Activated gamma-delta T cell treated with anti-CD3 and anti-CD28 coated beads, Interleukin-2, amount 50 U/mL, for 16 hours (primary cell): Measurements from ENCODE around the gene EEF2.
"Not testable (repeated sequence)": the region's sequence is repeated elsewhere in the genome, so short reads cannot be mapped to it uniquely, and the experiment has no call there.

Source experiments
- DNase-seq: peaks from one replicate; pipeline ENCODE4 v3.0.0-alpha.2; 2020; ENCODE audit warnings: low read depth

EEF2 gene

GRCh38 chr19:3968556-3969434 is 16.5 kb downstream of the EEF2 start:
- DNase-seq: no peak

GRCh38 chr19:3967983-3968382 is 17.3 kb downstream of the EEF2 start:
- not testable (repeated sequence) for DNase-seq

GRCh38 chr19:3966051-3967017 is 18.9 kb downstream of the EEF2 start:
- no peak for DNase-seq

GRCh38 chr19:3964256-3965194 is 20.7 kb downstream of the EEF2 start:
- no peak for DNase-seq

- no peak for DNase-seq
These were observed 21.6 kb downstream of the EEF2 start for GRCh38 chr19:3963458-3964255.

GRCh38 chr19:3961007-3961406 is 24.3 kb downstream of the EEF2 start:
- no peak for DNase-seq

- DNase-seq: no peak
These were observed 25.5 kb downstream of the EEF2 start for GRCh38 chr19:3959766-3960131.

GRCh38 chr19:3958836-3959765 is 26.2 kb downstream of the EEF2 start:
- DNase-seq: no peak

- DNase-seq: no peak
These were observed 29.6 kb downstream of the EEF2 start for GRCh38 chr19:3955688-3956087.

GRCh38 chr19:3955276-3955675 is 30.0 kb downstream of the EEF2 start:
- DNase-seq: not testable (repeated sequence)

- DNase-seq: no peak
These were observed 31.2 kb downstream of the EEF2 start for GRCh38 chr19:3954107-3954506.

GRCh38 chr19:3952755-3953276 is 32.4 kb downstream of the EEF2 start:
- DNase-seq: not testable (repeated sequence)

GRCh38 chr19:3950871-3951861 is 34.1 kb downstream of the EEF2 start:
- peak; percentile 14 for DNase-seq

- DNase-seq: no peak
These were observed 35.0 kb downstream of the EEF2 start for GRCh38 chr19:3949997-3950859.

- DNase-seq: no peak
These were observed 36.0 kb downstream of the EEF2 start for GRCh38 chr19:3949294-3949693.

GRCh38 chr19:3947316-3947933 is 37.8 kb downstream of the EEF2 start:
- DNase-seq: not testable (repeated sequence)

- DNase-seq: no peak
These were observed 39.4 kb downstream of the EEF2 start for GRCh38 chr19:3945838-3946237.
